Stimulated activated CD4-positive, alpha-beta T cell treated with anti-CD3 and anti-CD28 coated beads, Interleukin-1b, Interleukin-23, amount 100 ng/mL, for 24 hours (primary cell): ENCODE measurements around the gene ZNF512.
A peak's percentile ranks its signal among the peaks of the same experiment; 100 is the strongest.
"Not testable (repeated sequence)": the region's sequence is repeated elsewhere in the genome, so short reads cannot be mapped to it uniquely, and the experiment has no call there.

Experiments
- DNase-seq, 4 experiments: peaks; one replicate each; pipeline ENCODE4 v3.0.0-alpha.2; 2020; ENCODE audit warnings: low read depth in 4 of 4, low spot score in 1 of 4

Gene ZNF512, protein sequence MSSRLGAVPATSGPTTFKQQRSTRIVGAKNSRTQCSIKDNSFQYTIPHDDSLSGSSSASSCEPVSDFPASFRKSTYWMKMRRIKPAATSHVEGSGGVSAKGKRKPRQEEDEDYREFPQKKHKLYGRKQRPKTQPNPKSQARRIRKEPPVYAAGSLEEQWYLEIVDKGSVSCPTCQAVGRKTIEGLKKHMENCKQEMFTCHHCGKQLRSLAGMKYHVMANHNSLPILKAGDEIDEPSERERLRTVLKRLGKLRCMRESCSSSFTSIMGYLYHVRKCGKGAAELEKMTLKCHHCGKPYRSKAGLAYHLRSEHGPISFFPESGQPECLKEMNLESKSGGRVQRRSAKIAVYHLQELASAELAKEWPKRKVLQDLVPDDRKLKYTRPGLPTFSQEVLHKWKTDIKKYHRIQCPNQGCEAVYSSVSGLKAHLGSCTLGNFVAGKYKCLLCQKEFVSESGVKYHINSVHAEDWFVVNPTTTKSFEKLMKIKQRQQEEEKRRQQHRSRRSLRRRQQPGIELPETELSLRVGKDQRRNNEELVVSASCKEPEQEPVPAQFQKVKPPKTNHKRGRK

DNA sequence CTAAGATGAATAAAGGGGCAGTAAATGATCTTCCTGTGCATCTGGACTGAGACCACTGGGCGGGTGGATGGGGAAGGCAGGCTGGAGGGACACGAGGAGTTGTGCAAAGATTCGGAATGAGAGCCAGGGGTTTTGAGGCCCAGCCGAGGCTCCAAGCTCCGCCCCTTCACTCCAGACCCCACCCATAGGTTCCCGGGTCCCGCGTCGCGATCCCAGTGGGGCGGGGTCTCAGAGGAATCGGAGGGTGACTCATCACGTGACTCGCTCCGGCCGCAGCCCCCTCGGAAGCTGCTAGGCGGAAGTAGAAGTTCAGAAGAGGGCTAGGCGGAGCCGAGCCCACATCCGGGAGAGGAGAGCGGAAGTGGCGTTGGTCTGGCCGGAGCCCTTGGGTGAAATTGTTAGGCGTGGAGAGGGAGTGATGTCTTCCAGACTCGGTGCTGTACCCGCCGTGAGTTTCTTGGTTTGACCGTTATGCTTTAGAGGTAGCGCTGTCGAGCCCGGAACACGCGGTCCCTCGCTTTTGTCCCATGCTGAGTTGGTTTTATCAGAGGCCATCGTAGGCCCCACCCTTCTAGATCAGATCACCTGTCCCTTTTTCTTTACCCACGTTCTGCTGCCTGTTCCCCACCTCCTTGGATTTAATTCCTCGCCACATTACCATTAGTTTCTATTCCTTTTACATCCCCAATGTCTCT, at the start of gene ZNF512:
TSS of gene ZNF512 (plus strand) at position 348 of the 695 bp plus-strand sequence. CDS start at position 419, 71 bp downstream.
- DNase-seq, result peak; percentile 47 to 80 (median 64)

DNA sequence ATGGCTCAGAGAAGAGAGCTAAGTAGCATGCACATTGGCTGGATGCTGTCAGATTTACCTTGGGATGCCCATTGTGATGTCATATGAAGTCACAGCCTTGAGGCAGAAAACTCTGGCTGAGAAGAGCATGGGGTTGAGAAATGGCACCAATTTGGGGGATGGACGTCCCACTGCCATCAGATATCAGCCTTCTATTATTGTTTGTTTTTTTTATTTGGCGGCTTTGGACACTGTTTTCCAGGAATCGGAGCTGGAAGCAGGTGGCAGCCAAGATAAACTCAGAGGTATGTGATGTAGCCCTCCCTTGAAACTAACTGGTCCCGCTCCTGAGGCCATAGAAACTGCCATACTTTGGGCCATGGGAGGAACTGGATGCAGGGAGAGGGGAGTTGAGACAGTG, 45.6 kb upstream of the ZNF512 start:
- no peak for DNase-seq

DNA sequence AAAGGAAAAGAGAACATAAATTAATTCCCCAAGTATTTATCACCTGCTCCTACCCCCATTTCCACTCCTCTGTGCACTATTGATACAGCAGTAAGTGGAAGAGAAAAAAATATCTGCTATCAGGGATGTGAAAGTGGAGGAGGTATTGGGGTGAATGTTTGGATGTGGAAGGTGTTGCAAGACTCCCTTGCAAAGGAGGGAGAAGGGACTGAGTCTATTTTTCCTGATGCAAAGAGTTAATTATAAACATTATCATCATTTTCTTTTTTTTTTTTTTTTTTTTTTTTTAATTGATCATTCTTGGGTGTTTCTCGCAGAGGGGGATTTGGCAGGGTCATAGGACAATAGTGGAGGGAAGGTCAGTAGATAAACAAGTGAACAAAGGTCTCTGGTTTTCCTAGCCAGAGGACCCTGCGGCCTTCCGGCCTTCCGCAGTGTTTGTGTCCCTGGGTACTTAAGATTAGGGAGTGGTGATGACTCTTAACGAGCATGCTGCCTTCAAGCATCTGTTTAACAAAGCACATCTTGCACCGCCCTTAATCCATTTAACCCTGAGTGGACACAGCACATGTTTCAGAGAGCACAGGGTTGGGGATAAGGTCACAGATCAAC, 43.9 kb upstream of the ZNF512 start:
- DNase-seq, result not testable (repeated sequence)

DNA sequence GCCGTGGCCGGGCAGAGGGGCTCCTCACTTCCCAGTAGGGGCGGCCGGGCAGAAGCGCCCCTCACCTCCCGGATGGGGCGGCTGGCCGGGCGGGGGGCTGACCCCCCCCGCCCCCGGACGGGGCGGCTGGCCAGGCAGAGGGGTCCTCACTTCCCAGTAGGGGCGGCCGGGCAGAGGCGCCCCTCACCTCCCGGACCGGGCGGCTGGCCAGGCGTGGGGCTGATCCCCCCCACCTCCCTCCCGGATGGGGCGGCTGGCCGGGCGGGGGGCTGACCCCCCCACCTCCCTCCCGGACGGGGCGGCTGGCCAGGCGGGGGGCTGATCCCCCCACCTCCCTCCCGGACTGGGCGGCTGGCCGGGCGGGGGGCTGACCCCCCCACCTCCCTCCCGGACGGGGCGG, 43.2 kb upstream of the ZNF512 start:
- DNase-seq, result not testable (repeated sequence)

DNA sequence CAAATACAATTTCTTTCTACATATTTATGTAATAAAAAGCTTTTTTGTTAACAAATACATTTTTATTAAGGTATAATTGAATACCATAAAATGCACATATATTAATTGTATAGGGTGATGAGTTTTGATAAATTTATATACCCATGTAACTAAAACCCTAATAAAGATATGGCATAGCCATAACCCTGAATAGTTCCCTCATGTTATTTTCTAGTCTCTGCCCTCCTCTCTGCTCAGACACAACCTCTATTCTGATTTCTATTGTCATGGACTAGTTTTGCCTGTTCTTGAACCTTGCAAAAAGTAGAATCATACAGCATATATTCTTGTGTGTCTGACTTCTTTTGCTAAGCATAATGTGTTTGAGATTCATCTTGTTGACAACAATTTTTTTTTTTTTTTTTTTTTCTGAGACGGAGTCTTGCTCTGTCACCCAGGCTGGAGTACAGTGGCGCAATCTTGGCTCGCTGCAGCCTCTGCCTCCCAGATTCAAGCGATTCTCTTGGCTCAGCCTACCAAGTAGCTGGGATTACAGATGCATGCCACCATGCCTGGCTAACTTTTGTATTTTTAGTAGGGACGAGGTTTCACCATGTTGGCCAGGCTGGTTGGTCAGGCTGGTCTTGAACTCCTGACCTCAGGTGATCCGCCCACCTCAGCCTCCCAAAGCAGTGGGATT, 38.6 kb upstream of the ZNF512 start:
- DNase-seq, result no peak

DNA sequence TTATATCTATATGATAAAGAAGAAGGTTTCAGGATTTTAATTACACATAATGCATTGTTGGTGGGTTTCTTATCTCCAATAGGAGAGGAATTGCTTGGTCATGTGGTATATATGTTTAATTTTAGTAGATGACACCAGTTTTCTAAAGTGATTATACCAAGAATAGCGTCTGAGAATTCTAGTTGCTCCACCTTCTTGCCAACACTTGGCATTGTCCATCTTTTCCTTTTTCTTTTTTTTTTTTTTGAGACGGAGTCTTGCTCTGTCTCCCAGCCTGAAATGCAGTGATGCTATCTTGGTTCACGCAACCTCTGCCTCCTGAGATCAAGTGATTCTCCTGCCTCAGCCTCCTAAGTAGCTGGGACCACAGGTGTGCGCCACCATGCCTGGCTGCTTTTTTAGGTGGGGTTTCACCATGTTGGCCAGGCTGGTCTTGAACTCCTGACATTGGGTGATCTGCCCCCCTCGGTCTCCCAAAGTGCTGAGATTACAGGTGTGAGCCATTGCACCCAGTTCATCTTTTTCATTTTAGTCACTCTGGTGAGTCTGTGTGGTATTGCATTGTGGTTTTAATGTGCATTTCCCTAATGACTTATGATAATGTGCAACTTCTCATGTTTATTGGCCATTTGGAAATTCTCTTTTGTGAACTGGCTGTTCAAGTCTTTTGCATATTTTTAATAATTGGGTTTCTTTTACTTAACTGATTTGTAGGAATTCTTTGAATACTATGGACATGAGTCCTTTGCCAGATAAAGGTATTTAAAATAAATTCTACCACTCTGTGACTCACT, 37.3 kb upstream of the ZNF512 start:
- no peak for DNase-seq

DNA sequence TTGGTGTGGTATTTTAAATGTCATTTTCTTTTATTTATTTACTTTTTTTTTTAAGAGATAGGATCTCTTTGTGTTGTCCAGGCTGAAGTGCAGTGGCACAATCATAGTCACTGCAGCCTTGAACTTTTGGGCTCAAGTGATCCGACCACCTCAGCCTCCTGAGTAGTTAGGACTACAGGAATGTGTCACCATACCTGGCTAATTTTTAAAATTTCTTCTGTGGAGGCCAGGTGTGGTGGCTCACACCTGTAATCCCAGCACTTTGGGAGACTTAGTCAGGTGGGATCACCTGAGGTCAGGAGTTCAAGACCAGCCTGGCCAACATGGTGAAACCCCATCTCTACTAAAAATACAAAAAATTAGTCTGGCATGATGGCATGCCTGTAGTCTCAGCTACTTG, 33.5 kb upstream of the ZNF512 start:
- DNase-seq, result no peak

DNA sequence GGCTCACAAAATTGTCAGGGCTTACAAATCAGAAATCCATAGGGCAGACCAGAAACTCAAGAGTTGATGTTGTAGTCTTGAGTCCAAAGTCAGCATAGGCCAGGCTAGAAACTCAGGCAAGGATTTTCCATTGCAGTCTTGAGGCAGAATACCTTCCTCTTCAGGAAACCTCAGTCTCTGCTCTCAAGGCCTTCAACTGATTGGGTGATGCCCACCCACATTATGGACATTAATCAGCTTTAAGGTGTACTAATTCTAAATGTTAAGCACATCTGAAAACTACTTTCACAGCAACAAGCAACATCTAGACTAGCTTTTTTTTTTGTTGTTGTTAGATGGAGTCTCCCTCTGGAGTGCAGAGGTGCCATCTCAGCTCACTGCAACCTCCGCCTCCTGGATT, 31.3 kb upstream of the ZNF512 start:
- DNase-seq, result no peak

DNA sequence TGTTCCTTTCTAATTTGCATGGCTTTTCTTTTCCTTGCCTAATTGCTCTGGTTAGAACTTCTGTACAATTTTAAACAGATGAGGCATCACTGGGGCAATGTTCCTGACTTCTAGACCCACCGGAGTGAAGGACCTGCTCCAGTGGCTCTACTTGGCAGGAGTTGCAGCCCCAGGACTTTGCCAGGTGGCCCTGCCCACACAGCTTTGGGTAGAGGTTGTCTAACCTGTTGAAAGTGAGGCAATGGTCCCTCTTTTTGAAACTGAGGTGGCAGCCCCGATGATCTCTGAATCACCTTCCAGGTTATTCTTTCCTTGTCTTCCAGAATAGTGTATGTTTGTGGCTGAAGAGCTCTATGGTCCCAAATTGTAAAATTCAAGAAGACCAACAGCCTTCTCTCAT, 29.9 kb upstream of the ZNF512 start:
- no peak for DNase-seq

DNA sequence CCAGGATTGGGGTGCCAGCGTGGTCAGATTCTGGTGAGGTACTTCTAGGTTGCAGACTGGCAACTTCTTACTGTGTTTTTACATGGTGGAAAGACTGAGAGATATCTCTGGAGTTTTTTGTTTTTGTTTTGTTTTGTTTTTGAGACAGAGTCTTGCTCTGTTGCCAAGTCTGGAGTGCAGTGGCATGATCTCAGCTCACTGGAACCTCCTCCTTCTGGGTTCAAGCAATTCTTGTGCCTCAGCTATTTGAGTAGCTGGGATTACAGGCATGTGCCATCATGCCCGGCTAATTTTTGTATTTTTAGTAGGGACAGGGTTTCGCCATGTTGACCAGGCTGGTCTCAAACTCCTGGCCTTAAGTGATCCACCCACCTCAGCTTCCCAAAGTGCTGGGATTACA, 28.4 kb upstream of the ZNF512 start:
- not testable (repeated sequence) for DNase-seq

DNA sequence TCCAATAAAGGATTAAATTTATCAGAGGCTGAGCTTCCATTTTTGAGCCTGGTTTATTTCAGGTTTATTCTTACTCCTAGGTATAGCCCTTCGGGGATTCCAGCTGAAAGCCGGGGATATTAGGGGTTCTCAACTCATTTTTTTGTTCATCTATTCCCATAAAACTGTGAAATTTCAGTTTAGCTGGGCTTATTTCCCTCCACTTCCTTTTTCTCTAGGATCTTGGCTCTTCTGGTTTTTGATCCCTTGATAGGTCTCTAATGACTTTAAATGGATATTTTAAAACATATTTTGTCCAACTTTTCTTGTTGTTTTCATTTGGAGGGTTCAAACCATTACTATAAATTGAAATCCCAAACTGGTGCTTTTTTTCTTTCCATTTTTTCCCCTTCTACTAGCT, 23.6 kb upstream of the ZNF512 start:
- DNase-seq, result no peak

DNA sequence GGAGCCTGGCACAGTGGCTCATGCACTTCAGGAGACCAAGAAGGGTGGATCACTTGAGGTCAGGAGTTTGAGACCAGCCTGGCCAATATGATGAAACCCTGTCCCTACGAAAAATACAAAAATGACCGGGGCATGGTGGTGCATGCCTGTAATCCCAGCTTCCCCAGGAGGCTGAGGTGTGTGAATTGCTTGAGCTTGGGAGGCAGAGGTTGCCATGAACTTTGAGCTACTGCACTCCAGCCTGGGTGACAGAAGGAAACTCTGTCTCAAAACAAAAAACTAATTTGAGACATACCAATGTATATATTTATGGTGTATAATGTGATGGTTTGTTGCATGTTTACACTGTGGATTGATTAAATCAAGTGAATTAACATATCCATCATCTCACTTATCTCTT, 21.8 kb upstream of the ZNF512 start:
- DNase-seq, result no peak

DNA sequence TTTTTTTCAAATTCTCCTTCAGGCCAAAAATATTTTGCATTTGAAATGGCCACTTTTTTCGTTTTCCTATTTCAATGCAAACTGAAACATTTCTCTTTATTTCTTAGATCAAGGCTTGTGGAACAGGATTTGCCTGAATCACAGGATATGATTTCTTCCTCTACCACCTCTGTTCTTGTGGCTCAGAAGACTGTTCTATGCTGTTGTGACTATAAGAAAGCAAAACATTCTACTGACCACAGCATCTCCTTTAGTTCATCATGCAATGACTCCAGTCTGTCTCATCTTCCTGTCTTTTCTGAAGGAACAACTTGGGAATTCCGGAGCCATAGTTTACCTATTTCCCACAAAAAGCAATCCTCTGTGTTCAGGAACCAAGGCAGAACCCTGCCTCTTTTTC, 16.2 kb upstream of the ZNF512 start:
- DNase-seq, result no peak

DNA sequence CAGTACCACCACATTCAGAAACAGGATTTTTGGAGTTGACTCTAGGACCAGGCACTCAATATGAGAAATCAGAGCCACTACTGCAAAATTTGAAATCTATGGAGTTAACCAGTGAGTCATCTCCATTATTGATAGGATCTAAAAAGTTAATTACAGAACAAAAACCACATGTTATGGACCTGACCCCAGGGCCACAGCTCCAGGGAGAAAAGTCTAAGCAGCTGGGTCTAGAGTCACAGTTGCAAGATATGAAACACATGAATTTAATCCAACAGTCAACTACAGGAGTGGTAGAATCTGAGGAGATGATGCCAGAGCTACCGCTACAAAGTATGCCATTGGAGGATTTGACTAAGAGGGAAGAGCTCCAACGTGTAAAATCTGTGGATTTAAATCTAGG, 13.4 kb upstream of the ZNF512 start:
- no peak for DNase-seq

DNA sequence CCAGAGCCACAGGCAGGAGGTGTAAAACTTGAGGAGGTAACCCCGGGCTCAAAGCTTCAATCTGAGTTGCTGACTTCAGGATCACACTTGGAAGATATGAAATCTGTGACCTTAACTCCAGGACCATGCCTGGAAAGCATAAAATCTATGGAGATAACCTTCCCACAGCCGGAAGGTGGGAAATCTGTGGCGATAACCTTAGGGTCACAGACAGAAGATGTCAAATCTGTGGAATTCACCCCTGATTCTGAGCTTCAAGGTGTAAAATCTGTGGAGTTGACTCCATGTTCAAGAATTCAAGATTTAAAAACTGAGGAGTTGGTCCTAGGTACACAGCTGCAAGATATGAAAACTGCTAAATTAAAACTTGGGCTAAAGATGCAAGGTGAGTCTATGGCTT, 11.6 kb upstream of the ZNF512 start:
- DNase-seq, result no peak

DNA sequence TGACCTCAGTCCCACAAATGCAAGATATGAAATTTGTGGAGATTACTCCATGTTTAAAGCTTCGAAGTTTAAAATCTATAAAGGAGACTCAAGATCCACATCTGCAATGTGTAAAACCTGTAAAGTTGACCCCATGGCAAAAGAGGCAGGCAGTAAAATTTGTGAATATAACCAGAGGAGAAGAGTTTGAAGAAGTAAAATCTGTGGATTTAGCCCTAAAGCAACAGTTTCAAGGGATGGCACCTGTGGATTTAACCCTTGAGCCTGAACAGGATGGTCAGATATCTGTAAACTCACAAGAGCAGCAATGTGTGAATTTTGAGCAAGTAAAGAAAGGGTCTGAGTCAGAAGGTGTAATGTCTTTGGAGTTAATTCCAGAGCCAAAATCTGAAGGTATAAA, 11.2 kb upstream of the ZNF512 start:
- DNase-seq, result no peak

DNA sequence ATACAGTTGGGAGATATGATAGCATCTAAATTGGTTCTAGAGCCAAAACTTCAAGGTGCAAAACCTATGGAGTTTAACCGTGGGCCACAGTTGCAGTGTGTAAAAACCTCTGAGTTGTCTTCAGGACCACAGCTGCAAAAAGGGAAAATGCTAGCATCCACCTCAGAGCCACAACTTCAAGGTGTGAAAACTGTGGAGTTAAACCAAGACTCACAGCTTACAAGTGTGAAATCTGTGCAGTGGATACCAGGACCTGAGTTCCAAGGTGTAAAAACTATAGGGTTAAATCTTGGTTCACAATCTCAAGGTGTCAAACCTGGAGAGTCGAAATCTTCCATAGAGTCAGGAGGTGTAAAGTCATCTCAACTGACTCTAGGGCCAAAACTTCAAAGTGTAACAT, 10.4 kb upstream of the ZNF512 start:
- DNase-seq, result no peak

DNA sequence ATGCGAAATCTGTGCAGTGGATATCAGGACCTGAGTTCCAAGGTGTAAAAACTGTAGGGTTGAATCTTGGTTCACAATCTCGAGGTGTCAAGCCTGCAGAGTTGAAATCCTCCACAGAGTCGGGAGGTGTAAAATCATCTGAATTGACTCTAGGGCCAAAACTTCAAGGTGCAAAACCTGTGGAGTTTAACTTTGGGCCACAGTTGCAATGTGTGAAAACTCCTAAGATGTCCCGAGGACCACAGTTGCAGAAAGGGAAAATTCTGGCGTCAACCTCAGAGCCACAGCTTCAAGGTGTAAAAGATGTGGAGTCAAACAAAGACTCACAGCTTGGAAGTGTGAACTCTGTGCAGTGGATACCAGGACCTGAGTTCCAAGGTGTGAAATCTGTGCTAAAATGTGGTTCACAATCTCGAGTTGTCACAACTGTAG, 9.8 kb upstream of the ZNF512 start:
- DNase-seq, result no peak

DNA sequence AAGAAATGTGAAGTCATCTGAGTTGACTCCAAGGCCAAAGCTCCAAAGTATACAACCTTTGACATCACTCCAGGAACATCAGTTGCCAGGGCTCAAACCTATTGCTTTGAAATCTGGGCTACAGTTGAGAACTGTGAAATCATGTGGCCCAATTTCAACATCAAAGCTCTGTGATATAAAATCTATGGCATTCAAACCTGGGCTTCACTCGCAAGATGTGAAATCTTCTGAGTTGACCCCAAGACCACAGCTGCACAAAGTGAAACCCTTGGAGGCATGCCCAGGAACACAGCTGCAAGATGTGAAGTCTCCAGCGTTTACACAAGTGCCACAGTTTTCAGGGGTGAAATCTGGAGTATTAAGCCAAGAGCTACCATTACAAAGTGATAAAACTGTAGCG, 9.4 kb upstream of the ZNF512 start:
- DNase-seq, result no peak

DNA sequence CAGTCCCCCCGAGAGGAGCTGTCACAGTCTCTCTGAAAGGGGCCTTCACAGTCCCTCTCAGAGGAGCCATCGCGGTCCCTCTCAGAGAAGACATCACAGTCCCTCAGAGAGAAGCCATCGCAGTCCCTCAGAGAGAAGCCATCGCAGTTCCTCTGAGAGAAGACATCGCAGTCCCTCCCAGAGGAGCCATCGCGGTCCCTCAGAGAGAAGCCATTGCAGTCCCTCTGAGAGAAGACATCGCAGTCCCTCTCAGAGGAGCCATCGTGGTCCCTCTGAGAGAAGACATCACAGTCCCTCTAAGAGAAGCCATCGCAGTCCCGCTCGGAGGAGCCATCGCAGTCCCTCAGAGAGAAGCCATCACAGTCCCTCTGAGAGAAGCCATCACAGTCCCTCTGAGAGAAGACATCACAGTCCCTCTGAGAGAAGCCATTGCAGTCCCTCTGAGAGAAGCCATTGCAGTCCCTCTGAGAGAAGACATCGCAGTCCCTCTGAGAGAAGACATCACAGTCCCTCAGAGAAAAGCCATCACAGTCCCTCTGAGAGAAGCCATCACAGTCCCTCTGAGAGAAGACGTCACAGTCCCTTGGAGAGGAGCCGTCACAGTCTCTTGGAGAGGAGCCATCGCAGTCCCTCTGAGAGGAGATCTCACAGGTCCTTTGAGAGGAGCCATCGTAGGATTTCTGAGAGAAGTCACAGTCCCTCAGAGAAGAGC, 1.3 kb upstream of the ZNF512 start:
- DNase-seq, result no peak
